Measurements from ENCODE around the gene MEIOC.

Gene MEIOC

GRCh38 chr17:44719444-44719843, 63.2 kb downstream of the MEIOC start:
- DNase-seq, result no peak

GRCh38 chr17:44722254-44722653, 66.0 kb downstream of the MEIOC start:
- no peak for DNase-seq

Measured in NCI-H2227 treated with DMSO at 0.1 percent for 48 hours (cell line).